Ishikawa (cell line): ENCODE measurements around the gene ACE2.

Experiments used
- CREB1 ChIP-seq: IDR thresholded peaks from 2 replicates; pipeline ENCODE4 v1.6.1; 2012; ENCODE audit warnings: low read depth
- MAX ChIP-seq: IDR thresholded peaks from 2 replicates; pipeline ENCODE4 v1.6.1; 2012
- TAF1 ChIP-seq: IDR thresholded peaks from 2 replicates; pipeline ENCODE4 v1.6.1; 2012; ENCODE audit warnings: low read depth, mild to moderate bottlenecking
- TF ChIP-seq, protein P1 (sequence below): IDR thresholded peaks from 2 replicates; pipeline ENCODE4 v1.6.1; 2012

- TF ChIP-seq, protein P1, sequence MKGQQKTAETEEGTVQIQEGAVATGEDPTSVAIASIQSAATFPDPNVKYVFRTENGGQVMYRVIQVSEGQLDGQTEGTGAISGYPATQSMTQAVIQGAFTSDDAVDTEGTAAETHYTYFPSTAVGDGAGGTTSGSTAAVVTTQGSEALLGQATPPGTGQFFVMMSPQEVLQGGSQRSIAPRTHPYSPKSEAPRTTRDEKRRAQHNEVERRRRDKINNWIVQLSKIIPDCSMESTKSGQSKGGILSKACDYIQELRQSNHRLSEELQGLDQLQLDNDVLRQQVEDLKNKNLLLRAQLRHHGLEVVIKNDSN = no peak
- TF ChIP-seq CREB1 = no peak
- no peak for TF ChIP-seq MAX
- no peak for TF ChIP-seq TAF1
These were observed 43.8 kb upstream of the ACE2 start for GRCh38 chrX:15644560-15644872.
